HTERT RPE-1 (cell line): ENCODE results near the gene ACOT8.
"Not testable (repeated sequence)": the region's sequence is repeated elsewhere in the genome, so short reads cannot be mapped to it uniquely, and the experiment has no call there.

Source experiments
- in situ Hi-C: fragments of 300-500 bp; cut with MboI; formaldehyde crosslinking; loops from 4 replicates; pipeline ENCODE4 v1.14.3; 2020; ENCODE audit warnings: low sequenced_read_pairs

Gene ACOT8

GRCh38 chr20:45857114-45857881 lies at the start of gene ACOT8, which contains the start of gene ZSWIM3:
Gene ACOT8, minus strand, starts transcription at chr20:45857392. Its CDS starts 77 bp downstream, at chr20:45857315.
Gene ZSWIM3, plus strand, starts transcription at chr20:45857614. Its CDS starts 212 bp downstream, at chr20:45857826.
- in situ Hi-C loops: no loop called here

GRCh38 chr20:45905505-45906079 lies 48.4 kb upstream of the ACOT8 start:
- in situ Hi-C loops: no loop called here

GRCh38 chr20:45904583-45905504 lies 47.7 kb upstream of the ACOT8 start:
- in situ Hi-C loops: no loop called here

- in situ Hi-C loops: no loop called here
Measured at GRCh38 chr20:45902199-45902701, 45.1 kb upstream of the ACOT8 start.

- in situ Hi-C loops: not testable (repeated sequence)
Measured at GRCh38 chr20:45901332-45901731, 44.1 kb upstream of the ACOT8 start.

- in situ Hi-C loops: no loop called here
Measured at GRCh38 chr20:45899046-45899835, 42.0 kb upstream of the ACOT8 start.

- in situ Hi-C loops: no loop called here
Measured at GRCh38 chr20:45898285-45898684, 41.1 kb upstream of the ACOT8 start.

- in situ Hi-C loops: no loop called here
Measured at GRCh38 chr20:45897692-45898091, 40.5 kb upstream of the ACOT8 start.

- in situ Hi-C loops: no loop called here
Measured at GRCh38 chr20:45897289-45897688, 40.1 kb upstream of the ACOT8 start.

- in situ Hi-C loops: no loop called here
Measured at GRCh38 chr20:45896641-45897161, 39.5 kb upstream of the ACOT8 start.

GRCh38 chr20:45894797-45895196 lies 37.6 kb upstream of the ACOT8 start:
- in situ Hi-C loops: no loop called here

GRCh38 chr20:45893831-45894230 lies 36.6 kb upstream of the ACOT8 start:
- in situ Hi-C loops: no loop called here

- in situ Hi-C loops: no loop called here
Measured at GRCh38 chr20:45892828-45893500, 35.8 kb upstream of the ACOT8 start.

- in situ Hi-C loops: no loop called here
Measured at GRCh38 chr20:45892049-45892825, 35.0 kb upstream of the ACOT8 start.

GRCh38 chr20:45890985-45891983 lies 34.1 kb upstream of the ACOT8 start, which contains the start of the genes CTSA and NEURL2:
Gene CTSA, plus strand, starts transcription at chr20:45891335. Its CDS starts 234 bp downstream, at chr20:45891569.
Gene NEURL2, minus strand, starts transcription at chr20:45891208. Its CDS starts 217 bp downstream, at chr20:45890991.
- in situ Hi-C loops: no loop called here

GRCh38 chr20:45890077-45890984 lies 33.1 kb upstream of the ACOT8 start:
- in situ Hi-C loops: no loop called here
